Astrocyte (in vitro differentiated cells and primary cell): ENCODE measurements around the gene FITM2.

ENCODE experiments used
- EZH2 ChIP-seq: IDR thresholded peaks from 2 replicates; pipeline ENCODE4 v1.6.1; 2012; ENCODE audit warnings: mild to moderate bottlenecking, low read length, inconsistent platforms; ENCODE audit not compliant: insufficient read depth
- TF ChIP-seq, protein P1 (sequence below): IDR thresholded peaks from 2 replicates; pipeline ENCODE4 v1.5.1; 2011; ENCODE audit warnings: low read depth, mild to moderate bottlenecking, inconsistent platforms, low read length, moderate library complexity; ENCODE audit not compliant: insufficient read depth

DNA sequence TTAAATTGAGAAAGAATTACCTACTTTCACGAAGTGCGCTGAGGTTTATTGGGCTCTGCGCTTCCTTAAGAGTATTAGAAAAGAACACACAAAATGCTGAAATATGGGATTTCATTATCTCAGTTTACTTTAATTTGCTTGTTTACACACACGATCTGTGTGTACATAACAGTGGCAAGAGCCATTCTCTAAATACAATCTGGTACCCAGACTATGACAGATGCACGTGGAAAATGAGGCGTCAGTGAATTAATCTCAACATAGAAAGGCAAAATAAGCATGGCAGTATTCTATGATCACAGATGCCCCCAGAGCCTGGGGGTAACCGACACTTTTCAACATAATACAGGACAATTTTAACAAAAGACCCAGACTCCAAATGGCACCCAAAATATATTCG, 8.3 kb downstream of the FITM2 start:
- TF ChIP-seq EZH2: no peak
- TF ChIP-seq, protein P1, sequence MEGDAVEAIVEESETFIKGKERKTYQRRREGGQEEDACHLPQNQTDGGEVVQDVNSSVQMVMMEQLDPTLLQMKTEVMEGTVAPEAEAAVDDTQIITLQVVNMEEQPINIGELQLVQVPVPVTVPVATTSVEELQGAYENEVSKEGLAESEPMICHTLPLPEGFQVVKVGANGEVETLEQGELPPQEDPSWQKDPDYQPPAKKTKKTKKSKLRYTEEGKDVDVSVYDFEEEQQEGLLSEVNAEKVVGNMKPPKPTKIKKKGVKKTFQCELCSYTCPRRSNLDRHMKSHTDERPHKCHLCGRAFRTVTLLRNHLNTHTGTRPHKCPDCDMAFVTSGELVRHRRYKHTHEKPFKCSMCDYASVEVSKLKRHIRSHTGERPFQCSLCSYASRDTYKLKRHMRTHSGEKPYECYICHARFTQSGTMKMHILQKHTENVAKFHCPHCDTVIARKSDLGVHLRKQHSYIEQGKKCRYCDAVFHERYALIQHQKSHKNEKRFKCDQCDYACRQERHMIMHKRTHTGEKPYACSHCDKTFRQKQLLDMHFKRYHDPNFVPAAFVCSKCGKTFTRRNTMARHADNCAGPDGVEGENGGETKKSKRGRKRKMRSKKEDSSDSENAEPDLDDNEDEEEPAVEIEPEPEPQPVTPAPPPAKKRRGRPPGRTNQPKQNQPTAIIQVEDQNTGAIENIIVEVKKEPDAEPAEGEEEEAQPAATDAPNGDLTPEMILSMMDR: no peak
